HG03045 (cell line): Measurements from ENCODE around the gene IFIT3.

ENCODE experiments used
- ATAC-seq: cut with Tn5 transposase; IDR thresholded peaks from one replicate; pipeline ENCODE4 v1.9.1; 2021; ENCODE audit warnings: mild to moderate bottlenecking, moderate library complexity; ENCODE audit not compliant: unreplicated experiment

Gene IFIT3

GRCh38 chr10:89389254-89389653 is 61.5 kb downstream of the IFIT3 start:
- ATAC-seq, result no peak
